HG02610 (cell line): ENCODE data around the gene SFMBT1.
A peak's percentile ranks its signal among the peaks of the same experiment; 100 is the strongest.

Experiments
- ATAC-seq: cut with Tn5 transposase; IDR thresholded peaks from one replicate; pipeline ENCODE4 v1.9.1; 2021; ENCODE audit warnings: mild to moderate bottlenecking, moderate library complexity; ENCODE audit not compliant: unreplicated experiment

Gene SFMBT1

GRCh38 chr3:52857864-52858263 is 188.0 kb downstream of the SFMBT1 start:
- no peak for ATAC-seq

GRCh38 chr3:52857133-52857532 is 188.7 kb downstream of the SFMBT1 start:
- no peak for ATAC-seq

- peak; percentile 80 for ATAC-seq
Observed at GRCh38 chr3:52856666-52857065, 189.2 kb downstream of the SFMBT1 start.

GRCh38 chr3:52854013-52854412 is 191.9 kb downstream of the SFMBT1 start:
- ATAC-seq: no peak
